ENCODE measurements around the gene VAT1.
"Not testable (repeated sequence)": the region's sequence is repeated elsewhere in the genome, so short reads cannot be mapped to it uniquely, and the experiment has no call there.

VAT1 gene

DNA sequence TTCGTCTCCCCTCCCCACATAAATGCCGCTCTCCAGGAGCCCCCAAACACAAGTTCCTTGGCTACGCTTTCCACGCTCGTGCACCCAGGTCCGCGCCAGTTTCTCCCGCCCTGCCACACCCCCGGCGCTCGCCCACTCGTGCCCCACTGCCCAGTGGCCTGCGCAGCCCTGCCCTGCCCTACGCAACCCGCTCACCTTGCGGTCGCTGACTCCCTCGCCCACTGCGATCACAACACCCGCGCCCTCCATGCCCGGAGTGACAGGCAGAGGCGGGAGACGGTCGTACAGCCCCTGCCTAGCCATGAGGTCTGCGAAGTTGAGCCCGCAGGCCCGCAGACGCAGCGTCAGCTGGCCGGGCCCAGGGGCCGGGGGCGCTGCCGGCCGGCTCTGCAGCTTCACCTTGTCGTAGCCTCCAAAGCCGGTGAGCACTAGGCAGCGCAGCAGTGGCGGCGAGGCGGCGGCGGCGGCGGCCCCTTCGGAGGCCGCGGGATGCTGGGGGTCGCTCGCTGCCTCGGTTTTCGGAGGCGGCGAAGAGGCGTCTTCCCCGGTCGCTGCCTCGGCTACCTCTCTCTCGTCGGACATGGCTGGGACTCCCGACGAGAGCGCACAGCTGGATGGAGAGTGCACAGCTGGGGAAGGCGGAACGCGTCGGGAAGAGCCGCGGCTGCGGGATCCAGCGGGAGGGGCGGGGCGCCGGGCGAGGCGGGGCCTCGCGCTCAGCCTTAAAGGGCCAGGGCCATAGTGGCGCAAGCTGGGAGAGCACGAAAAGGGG is at the start of gene VAT1:
Gene VAT1, minus strand, starts transcription at position 645 of the 772 bp plus-strand sequence. Its CDS starts 63 bp downstream, at position 582.
- peak; percentile 52 to 92 (median 86) for DNase-seq
- intact Hi-C loops (cut with DNase I): loop anchor here (5.0 to 10.0 kb wide), 2 partner anchors 63 to 150 kb away; partner anchors contain the start of gene NBR1

DNA sequence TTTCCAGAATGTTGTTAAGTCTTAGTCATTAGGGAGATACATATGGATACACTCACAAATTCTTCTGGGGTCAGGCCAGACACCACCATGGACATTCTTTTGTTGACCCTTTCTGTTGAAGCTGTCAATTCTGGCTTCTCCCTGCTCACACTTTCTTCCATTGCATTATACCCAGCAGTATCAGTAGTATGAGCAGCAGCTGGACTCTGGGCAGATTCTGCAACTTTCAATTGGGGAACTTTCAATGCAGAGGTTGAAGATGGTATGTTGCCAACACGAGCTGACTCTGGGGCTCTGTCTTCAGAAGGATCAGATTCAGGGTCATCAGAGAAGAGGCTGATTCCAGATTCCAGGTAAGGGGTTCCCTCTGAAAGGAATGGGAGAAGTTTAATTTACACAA is 48.7 kb upstream of the VAT1 start:
- DNase-seq: no peak
- intact Hi-C loops (cut with DNase I): no loop called here

DNA sequence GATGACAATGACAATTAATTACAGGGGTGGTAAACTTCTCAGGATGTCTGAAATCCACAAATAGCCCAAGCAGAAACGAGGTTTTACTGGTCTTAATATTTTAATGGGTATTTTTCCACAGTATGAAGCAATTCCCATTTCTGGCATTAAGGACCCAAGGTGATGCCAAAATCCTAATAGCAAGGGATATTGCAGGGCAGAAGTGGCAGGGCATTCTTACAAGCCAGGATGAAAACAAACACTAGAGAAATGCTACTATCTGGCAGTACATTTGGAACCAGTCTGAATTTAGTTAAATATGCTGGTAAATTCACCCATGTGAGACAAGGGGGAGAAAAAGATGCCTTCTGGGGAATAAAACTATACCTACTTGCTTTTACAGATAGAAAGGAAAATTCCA is 48.1 kb upstream of the VAT1 start:
- intact Hi-C loops (cut with DNase I): no loop called here
- DNase-seq: no peak

DNA sequence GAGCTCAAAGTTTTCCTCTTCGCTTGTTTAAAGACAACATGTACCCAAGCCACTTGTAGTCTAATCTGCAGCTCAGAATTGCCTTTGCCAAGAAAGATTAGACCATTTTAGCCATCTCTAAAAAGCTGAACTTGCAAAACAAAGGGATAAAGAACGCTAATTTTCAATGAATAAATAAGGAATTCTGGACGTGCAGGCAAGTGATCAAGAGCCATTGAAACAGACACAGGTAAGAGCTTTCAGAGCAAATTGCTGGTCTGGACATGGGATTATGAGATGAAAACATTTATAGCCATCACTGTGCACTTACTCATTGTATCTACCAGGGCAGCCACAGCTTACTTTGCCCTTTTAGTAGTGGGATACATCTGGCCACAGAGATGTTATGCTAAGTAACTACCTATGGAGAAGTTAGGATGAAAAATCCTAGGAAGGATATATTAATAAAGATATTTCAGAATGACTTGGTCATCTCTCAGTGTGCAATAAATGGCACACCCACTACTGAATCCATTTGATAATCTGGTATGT is 47.2 kb upstream of the VAT1 start:
- DNase-seq: no peak
- intact Hi-C loops (cut with DNase I): no loop called here

DNA sequence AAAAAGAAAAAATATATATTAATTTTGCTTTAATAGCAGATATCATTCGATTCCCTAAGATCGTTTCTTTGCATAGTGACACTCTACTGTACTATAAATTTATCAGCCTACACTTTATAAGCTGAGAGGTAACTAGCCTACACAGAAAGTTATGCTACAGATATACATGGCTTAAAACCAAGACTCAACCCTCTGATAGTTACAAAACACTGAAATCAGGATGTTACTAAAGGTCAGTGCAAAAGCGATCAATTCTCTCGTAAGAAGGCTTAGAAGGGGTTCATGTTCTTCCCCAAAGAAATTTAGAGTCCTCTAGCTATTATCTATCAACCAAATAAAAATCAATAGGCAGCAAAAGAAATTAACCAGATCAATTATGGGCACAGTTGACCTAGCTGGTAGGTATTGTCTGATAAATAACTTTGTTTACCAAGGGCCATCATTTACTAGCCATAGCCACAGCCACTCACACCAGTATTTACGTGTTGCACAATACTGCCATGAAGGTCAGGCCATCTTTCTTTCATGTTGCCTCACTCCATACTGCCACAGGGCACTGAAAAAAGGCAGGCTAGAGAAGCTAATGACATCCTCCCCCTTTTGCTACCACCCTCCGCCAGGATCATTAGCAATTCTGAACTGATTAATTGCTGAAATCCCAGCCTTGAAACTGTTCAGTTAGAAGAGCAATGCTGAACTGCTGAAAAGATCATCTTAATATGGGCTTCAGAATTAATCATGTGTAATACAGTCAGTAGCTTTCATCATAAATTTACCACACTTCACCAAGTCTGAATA is 46.6 kb upstream of the VAT1 start:
- DNase-seq: no peak
- intact Hi-C loops (cut with DNase I): no loop called here

DNA sequence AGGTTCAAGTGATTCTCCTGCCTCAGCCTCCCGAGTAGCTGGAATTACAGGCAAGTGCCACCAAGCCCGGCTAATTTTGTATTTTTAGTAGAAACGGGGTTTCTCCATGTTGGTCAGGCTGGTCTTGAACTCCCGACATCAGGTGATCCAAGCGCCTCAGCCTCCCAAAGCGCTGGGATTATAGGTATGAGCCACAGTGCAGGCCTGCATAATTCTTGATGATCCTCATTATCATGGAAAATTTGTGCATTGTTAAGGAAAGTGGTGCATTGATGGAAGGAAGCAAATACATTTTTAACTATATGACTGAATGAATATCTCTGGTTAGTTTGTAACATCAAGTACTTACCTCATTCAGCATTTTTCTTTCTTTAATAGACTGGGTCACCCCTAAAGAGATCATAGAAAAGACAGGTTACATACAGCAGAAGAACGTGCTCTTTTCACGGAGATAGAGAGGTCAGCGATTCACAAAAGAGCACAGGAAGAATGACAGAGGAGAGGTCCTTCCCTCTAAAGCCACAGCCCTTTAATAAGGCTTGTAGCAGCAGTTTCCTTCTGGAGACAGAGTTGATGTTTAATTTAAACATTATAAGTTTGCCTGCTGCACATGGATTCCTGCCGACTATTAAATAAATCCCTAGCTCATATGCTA is 40.9 kb upstream of the VAT1 start:
- intact Hi-C loops (cut with DNase I): no loop called here
- DNase-seq: no peak

DNA sequence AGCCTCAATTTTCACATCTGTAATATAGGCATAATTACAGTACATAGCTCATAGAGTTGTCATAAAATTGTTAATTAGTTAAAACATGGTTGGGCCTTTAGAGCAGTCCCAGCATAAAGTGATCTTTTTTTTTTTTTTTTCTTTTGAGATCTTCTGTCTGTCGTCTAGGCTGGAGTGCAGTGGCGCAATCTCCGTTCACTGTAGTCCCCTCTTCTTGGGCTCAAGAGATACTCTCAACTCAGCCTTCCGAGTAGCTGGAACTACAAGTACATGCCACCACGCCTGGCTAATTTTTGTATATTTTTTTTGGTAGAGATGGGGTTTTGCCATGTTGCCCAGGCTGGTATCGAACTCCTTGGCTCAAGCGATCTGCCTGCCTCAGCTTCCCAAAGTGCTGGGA is 33.9 kb upstream of the VAT1 start:
- intact Hi-C loops (cut with DNase I): no loop called here

DNA sequence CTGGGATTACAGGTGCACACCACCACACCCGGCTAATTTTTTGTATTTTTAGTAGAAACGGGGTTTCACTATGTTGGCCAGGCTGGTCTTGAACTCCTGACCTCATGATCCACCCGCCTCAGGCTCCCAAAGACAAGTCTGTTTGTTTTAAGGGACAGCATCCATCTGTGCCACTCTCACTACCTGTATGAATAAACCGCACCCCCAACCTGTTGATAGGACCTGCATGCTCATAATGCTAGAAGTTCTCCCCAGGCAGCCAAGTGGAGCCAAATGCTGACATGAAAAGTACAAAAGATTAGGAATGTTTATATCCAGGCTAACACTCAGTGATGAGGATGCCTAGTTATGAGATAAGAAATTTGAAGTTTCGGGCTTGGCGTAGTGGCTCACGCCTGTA is 30.8 kb upstream of the VAT1 start:
- DNase-seq: not testable (repeated sequence)

More for the DNA sequence above, 33.9 kb upstream of the VAT1 start:
- no peak for DNase-seq

DNA sequence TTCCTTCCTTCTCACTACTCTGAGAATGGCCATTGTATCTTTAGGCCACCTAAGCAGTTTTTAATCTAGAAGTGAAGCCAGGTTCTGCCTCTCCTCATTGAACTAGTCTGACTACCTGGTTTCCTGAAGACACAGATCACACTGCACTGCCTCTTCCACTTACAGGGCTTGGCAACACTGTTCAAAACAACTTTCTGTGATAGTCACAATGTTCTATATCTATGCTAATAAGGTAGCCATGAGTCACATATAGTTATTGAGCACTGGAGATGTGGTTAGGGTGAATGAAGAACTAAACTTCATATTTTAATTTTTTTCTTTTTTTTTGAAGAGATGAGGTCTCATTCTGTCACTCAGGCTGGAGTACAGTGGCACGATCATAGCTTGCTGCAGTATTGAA is 29.8 kb upstream of the VAT1 start:
- intact Hi-C loops (cut with DNase I): no loop called here
- no peak for DNase-seq

More for the DNA sequence above, 30.8 kb upstream of the VAT1 start:
- intact Hi-C loops (cut with DNase I): not testable (repeated sequence)

DNA sequence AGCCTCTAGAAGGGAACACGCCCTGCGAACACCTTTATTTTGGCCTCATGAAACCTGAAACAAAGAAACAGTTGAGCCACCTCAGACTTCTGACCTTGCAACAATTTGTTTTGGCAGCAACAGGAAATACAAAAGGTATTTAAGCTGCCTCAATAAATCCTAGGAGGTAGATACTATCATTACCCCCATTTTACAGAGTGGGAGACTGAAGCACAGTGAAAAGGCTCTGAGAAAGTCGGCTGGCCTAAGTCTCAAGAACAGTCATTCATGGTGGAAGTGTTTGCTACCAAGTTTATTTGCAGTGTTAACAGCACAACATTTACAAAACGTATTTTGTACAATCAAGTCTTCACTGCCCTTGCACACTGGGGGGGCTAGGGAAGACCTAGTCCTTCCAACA is 21.8 kb upstream of the VAT1 start:
- no peak for DNase-seq
- intact Hi-C loops (cut with DNase I): no loop called here

DNA sequence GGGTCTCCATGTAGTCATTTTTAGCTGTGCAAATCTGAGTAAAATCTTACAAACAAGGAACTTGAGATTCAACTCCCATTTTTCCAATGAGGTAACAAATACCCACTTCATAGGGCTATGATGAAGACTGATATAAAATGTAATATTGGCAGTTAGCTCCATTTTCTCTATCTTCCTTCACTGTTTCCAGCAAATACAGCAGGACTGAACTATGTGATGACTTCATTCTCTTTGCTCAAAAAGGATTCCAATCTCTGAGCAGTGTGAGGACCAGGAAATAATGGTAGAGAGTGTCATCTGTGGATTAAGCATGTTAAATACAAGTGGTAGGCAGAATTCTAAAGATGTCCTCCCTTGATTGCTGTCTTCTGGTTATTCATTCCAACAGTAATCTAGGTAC is 21.1 kb upstream of the VAT1 start:
- DNase-seq: no peak
- intact Hi-C loops (cut with DNase I): no loop called here

DNA sequence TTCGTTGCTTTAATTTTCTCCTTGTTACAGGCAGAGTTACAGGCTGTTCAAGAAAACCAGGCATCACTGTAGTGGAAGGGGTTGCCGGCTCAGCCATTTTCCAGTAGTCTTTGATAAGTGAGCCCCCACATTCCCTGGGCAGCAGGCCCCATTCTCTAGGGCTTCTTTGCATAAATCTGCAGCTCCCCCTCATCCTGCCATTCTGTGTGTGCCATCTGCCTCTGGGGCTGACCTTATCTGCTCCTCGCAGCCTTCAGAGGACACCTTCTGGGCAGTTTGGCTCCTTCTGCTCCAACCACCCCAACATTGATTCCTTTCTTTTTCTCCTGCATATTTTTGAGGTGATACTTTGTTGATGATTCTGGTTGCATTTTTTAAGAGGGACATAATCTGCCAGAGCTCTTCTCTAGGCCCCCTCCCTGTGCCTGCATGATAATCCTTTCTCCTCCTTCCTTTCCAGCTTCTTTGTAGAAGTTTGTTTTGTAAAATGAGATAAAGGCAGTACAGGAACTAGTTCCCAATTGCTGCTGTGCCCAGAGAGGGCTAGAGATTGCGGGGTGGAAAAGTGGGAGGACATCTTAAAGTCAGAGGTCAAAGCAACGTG is 19.9 kb upstream of the VAT1 start:
- intact Hi-C loops (cut with DNase I): no loop called here
- DNase-seq: no peak

DNA sequence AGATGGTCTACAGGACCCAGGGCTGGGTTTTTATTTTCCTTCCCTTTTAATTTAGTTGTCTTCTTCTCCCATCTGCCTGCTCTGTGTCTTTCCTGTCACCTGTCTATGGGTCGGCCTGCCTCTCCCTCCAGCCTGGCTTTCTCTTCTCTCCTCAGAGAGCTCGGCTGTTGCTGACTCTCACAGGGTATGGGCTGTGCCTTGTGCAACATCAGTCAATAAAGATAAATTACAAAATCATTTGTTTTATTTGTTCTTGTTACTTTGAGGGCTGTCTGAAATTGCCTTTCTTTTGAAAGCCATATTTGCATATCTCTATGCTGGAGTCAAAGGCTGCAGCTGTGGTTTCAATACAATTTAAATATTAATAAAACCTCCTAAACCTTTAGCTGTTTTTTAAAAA is 18.5 kb upstream of the VAT1 start:
- no peak for DNase-seq
- intact Hi-C loops (cut with DNase I): no loop called here

DNA sequence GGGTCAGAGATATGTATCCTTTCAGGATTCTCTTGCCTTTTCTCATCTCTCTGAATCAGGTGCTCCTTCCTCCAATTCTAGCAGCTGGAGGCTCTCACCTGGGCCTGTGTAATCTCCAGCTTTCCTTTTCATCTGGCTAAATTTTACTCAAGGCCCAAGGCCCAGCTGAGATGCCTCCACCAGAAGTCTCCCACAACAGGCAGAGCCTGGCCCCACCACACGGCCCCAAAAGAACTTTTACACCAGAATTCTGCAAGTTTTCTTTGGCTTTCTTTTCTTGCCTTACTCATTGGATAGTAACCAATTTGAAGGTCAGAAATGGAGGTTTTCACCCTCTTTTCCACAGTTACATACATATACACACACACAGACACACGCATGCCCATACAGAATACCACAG is 17.5 kb upstream of the VAT1 start:
- DNase-seq: no peak
- intact Hi-C loops (cut with DNase I): no loop called here

DNA sequence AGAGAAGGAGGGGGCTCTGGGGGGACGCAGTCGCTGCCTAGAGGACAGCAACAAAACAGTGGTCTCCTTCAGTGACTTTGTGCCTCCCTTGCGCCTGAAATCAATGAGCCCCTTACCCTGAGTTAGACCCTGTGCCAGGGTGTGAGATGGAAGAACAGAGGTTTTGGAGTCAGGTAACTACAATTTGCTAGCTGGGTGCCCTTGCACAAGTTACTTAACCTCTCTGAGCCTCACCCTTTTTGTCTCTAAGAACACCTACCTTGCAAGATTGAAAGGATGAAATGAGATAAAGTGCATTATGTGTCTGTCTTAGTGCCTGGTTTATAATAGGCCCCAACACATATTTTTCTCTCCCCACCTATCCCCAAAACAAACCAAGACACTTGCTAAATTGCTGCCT is 12.7 kb upstream of the VAT1 start:
- DNase-seq: no peak
- intact Hi-C loops (cut with DNase I): no loop called here

DNA sequence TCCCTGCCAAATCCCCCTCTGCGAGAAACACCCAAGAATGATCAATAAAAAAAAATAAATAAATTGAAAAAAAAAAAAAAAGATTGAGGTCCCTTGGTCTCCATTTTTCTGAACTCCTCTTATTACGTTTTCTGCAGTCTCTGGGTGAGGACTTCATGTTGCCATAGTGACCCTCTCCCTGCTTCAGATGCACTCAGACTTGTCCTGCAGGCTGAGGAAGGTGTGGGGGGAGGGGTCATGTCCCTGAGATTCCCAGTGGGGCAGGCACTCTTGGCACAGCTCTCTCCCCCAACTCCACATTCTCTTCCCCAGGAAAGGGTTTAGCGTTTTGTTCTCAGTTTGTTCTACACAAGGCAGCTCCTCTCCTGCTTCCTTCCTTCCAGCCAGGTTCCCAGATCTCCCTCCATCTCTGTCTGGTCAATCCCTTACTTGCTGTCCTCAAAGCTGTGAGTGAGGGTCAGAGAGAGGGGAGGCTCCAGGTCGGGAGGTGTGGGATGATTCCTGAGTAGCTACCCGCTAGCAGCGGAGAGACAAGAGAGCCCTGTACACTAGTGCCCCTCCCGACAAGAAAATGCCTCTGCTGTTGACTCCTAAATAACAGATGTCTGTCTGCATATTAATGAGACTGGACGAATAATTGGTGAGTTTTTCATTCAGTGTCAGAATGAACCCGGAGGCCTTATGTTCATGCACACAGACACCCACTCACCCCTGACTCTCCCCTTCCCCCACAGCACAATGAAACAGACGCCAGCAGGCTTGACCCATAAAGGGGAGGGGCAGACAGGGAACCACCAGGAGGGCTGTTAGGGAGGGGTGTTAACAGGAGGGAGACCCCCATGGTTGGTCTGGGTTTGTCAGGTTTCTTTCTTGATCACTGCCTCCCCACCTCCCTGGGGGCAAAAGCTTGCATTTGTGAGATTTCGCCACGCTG is 12.0 kb upstream of the VAT1 start:
- intact Hi-C loops (cut with DNase I): no loop called here
- DNase-seq: peak in 13 of 42 donors; percentile 24 to 58 (median 40)

DNA sequence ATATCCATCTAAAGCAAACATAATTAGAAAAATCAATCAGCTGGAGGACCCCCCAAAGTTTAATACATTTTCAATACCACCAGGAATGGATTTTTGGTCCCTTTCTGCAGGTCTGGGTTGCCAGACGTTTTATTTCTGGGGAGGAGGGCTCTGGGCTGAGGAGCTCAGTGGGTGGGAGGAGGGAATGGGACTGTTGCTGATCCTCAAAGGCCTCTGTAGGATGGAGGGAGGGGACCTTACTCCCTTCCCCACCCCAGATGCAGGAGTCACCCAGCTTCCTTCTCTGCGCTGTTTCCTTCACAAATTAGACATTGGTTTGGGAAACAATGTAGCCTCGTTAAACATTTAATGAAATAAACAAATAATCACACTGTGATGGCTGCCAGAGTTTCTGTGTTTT is 9.5 kb upstream of the VAT1 start:
- no peak for DNase-seq
- intact Hi-C loops (cut with DNase I): no loop called here

DNA sequence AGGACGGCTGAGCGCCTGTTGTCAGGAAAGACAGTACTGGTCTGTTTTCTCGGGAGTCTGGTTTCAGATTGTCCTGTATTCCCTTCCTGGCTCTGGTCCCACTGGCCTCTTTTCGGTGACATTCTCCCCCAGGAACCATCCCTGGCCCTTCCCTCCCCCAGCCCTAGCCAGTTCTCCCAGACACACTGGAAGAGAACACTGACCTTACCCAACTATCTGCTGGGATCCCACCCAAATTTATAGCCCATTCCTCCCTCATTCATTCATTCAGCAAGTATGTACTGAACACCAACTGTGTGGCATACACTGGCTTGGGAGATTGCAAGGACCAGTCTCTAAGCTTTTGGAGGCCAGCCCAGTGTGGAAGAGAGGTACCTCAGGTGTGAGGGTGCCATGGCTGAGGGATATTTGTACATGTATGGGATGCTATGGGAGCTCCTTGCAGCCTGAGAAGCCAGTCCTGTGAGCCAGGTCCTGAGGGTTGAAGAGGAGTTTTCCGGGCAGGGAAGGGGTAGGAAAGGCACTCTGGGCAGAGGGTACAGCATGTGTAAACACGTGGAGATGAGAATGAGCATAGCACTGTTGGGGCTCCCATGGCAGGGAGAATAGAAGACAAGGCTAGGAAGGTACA is 8.1 kb upstream of the VAT1 start:
- intact Hi-C loops (cut with DNase I): no loop called here
- peak in 16 of 42 donors; percentile 26 to 72 (median 48) for DNase-seq

Measured in head of caudate nucleus (tissue), 42 donors.